H4 (cell line): ENCODE results near the gene TMEM245. TPM values are rescaled to one million over a fixed set of nuclear protein-coding genes. Genes with fewer than 3 reads are reported as not detected.
"Not testable (repeated sequence)": the region's sequence is repeated elsewhere in the genome, so short reads cannot be mapped to it uniquely, and the experiment has no call there.

Experiments used
- DNase-seq: peaks from one replicate; pipeline ENCODE4 v3.0.0-alpha.2; 2015; ENCODE audit warnings: low spot score
- total RNA-seq: library from RNA; depleted of rRNA; stranded (reverse); fragments of >200 nt; shearing (Covaris generic); gene quantifications from 2 replicates; pipeline ENCODE4 v1.2.3, GENCODE V29; 2014; rRNA removed

Gene TMEM245
- total RNA-seq, 1 experiment from 2014 or later = 39.0 TPM

DNA sequence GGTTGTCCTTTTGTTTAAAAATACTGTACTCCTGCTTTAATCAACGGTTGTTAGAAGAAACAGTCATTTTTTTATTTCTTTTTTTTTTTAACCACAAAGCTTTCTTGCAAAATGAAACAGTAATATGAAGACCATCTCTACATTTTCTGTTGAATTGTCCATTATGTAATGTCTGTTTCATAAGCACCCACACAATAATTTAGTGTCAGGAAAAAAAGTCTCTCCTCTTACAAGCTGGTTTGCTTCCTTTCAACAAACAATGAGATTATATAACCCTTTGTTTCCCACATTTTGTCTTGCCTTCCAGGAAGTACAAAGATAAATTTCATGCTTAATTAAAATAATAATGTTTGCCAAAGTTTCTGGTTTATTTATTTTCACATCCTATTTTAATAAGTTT is 123.1 kb downstream of the TMEM245 start:
- no peak for DNase-seq

- DNase-seq = no peak
Measured at GRCh38 chr9:108994695-108995094, 125.1 kb downstream of the TMEM245 start.

- no peak for DNase-seq
Measured at GRCh38 chr9:108991479-108991878, 128.3 kb downstream of the TMEM245 start.

GRCh38 chr9:108983885-108984284 is 135.9 kb downstream of the TMEM245 start:
- no peak for DNase-seq

- no peak for DNase-seq
Measured at GRCh38 chr9:108980893-108981292, 138.9 kb downstream of the TMEM245 start.

DNA sequence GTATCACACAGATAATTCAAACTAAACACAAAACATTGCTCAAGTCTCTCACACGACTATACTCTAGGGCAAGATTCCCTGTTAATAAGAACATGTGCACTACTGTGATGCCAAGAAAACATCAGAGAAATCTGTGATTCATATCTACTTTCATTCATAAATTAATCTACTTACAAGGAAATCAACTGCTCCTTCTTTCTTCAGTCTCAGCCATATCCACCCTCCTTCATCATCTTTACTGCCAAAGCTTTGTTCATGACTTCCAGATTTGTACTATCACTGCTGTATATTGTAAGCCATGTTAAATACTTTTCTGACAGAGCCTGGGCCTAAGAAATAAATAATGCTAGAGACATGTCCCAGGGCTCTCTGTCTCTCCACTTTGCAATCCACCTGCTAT is 141.5 kb downstream of the TMEM245 start:
- DNase-seq = no peak

DNA sequence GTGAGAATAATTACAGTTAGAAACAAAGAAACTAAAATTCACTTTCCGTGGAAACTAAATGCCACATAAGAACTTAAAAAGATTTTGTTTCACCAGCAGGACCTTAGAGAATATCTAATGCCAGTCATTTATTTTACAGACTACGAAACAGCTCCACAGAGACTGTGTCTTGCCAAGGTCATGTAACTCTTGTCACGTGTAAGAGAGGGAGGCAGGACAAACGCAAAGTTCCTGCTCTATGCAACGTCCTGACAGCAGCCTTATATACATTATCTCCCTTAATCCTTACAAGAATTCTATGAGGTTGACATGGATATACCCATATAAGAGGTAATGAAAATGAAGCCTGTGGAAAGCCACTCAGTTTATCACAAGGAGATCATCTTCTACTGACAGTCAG is 145.9 kb downstream of the TMEM245 start:
- DNase-seq = no peak

GRCh38 chr9:108972626-108973209 is 147.0 kb downstream of the TMEM245 start:
- no peak for DNase-seq

DNA sequence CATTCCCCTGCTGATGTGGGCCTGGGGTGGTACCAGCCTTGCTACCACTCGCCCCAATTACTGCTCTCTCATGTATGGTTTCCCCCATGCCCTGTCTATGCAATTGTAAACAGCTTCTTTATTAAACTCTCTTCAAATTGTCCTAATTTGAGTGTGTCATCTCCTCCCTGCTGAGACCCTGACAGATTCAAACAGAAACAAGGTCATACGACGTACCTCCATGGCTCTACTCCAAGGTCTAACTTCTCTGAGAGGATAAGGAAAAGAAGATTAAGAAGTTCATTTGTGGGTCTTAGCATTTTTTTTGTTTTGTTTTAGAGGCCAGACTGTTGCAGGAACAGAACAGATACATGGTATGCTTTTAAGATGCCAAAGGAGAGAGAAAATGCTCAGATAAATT is 147.6 kb downstream of the TMEM245 start:
- no peak for DNase-seq

GRCh38 chr9:108971392-108971791 is 148.4 kb downstream of the TMEM245 start:
- not testable (repeated sequence) for DNase-seq

DNA sequence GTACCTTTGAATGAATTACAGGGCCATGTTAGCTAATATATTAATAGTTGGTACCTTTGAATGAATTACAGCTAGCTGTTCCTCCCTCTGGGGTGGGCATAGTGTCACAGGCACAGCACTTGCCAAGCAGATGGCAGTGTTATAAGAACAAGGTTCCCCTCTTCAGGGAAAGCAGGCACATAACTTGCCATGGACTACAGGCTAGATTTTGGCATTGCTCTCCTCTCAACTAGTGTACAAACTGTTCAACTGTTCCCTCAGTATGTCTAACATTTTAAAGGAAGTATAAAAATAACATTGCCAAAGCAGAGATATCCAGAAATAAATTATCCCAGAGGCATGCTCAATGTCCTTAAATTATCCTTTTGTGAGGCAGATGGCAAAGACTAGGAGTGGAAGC is 151.8 kb downstream of the TMEM245 start:
- no peak for DNase-seq

Other genes with a start within 250 kb of the TMEM245 start
- 18.4 and 19.0 TPM in 2 replicates for gene ELP1, start 185.8 kb downstream of the TMEM245 start, total RNA-seq
- 6.5 and 8.3 TPM in 2 replicates for gene ABITRAM, start 185.5 kb downstream of the TMEM245 start, total RNA-seq
- gene CTNNAL1, start 106.4 kb downstream of the TMEM245 start, total RNA-seq = 90.8 and 90.9 TPM in 2 replicates
- not detected in 2 replicates for gene FRRS1L, start 47.3 kb upstream of the TMEM245 start, total RNA-seq
- gene EPB41L4B, start 201.1 kb upstream of the TMEM245 start, total RNA-seq = 1.4 and 3.5 TPM in 2 replicates